SK-N-SH (cell line): ENCODE data around the gene TMEM187. TPM values are rescaled to one million over a fixed set of nuclear protein-coding genes. Genes with fewer than 3 reads are reported as not detected.
A peak's percentile ranks its signal among the peaks of the same experiment; 100 is the strongest.

Source experiments
- CTCF ChIA-PET: fragments of 300-600, 350-600 bp; formaldehyde crosslinking; extraction: SDS; loops from one replicate; lab custom pipeline; 2021; lab: Yijun Ruan, JAX
- POLR2A ChIA-PET: fragments of 350-600 bp; sonication (Branson Sonifier 250); formaldehyde crosslinking; extraction: SDS; loops from one replicate; lab custom pipeline; 2020; ENCODE audit warnings: antibody characterized with exemption, inconsistent platforms; lab: Yijun Ruan, JAX
- DNase-seq: peaks from one replicate; pipeline ENCODE4 v3.0.0; 2012
- H2AFZ ChIP-seq: fragments of 200-600 bp; sonication (generic); 2 replicates; pipeline ENCODE4 v1.8.1; 2016; ENCODE audit warnings: antibody characterized with exemption, mild to moderate bottlenecking, low read depth
- H3F3A ChIP-seq: fragments of 200-600 bp; sonication (generic); replicated peaks from 2 replicates; pipeline ENCODE3; 2016; ENCODE audit warnings: antibody characterized with exemption, mild to moderate bottlenecking; ENCODE audit not compliant: insufficient read depth
- H3K27ac ChIP-seq, 2 experiments: fragments of 200-500 bp in 1 of 2; fragments of 200-600 bp in 1 of 2; sonication (Bioruptor generic) in 1 of 2; sonication (generic), shearing (Covaris generic) in 1 of 2; 2 replicates each; pipeline versions ENCODE4 v1.5.1 to v1.6.1; 2014 to 2016; ENCODE audit warnings: low read depth in 2 of 2, inconsistent platforms in 1 of 2, low read length in 1 of 2, mild to moderate bottlenecking in 1 of 2, mixed read lengths in 1 of 2
- H3K27me3 ChIP-seq: fragments of 200-600 bp; sonication (generic), shearing (Covaris generic); 2 replicates; pipeline ENCODE4 v1.6.1; 2016; ENCODE audit warnings: mixed run types; ENCODE audit not compliant: insufficient read depth
- H3K36me3 ChIP-seq, 2 experiments: fragments of 200-500 bp in 1 of 2; fragments of 200-600 bp in 1 of 2; sonication (Bioruptor generic) in 1 of 2; sonication (generic) in 1 of 2; replicated peaks in 1 of 2; 2 replicates each; pipeline versions ENCODE3 to v1.5.1; 2014 to 2016; ENCODE audit warnings: low read length in 1 of 2, mild to moderate bottlenecking in 1 of 2; ENCODE audit not compliant: insufficient read depth in 2 of 2, control insufficient read depth in 1 of 2
- H3K4me1 ChIP-seq, 2 experiments: fragments of 200-500 bp in 1 of 2; fragments of 200-600 bp in 1 of 2; sonication (Bioruptor generic) in 1 of 2; sonication (generic), shearing (Covaris generic) in 1 of 2; 2 replicates each; pipeline versions ENCODE4 v1.5.1 to v1.6.1; 2014 to 2016; ENCODE audit warnings: low read depth in 1 of 2, low read length in 1 of 2, mixed run types in 1 of 2; ENCODE audit not compliant: insufficient read depth in 2 of 2, control insufficient read depth in 1 of 2
- H3K4me2 ChIP-seq: fragments of 200-600 bp; sonication (generic), shearing (Covaris generic); 2 replicates; pipeline ENCODE4 v1.6.1; 2017; ENCODE audit warnings: mixed run types
- H3K4me3 ChIP-seq, 2 experiments: fragments of 200-500 bp in 1 of 2; fragments of 200-600 bp in 1 of 2; sonication (Bioruptor generic) in 1 of 2; sonication (generic), shearing (Covaris generic) in 1 of 2; 2 replicates each; pipeline versions ENCODE4 v1.5.1 to v1.8.1; 2014 to 2016; ENCODE audit warnings: low read depth in 2 of 2, inconsistent platforms in 1 of 2, low read length in 1 of 2, mild to moderate bottlenecking in 1 of 2, mixed read lengths in 1 of 2, moderate library complexity in 1 of 2
- H3K79me2 ChIP-seq: fragments of 200-600 bp; sonication (generic); 2 replicates; pipeline ENCODE4 v1.8.1; 2017; ENCODE audit warnings: mild to moderate bottlenecking; ENCODE audit not compliant: insufficient read depth
- H3K9ac ChIP-seq: fragments of 200-600 bp; sonication (generic); 2 replicates; pipeline ENCODE4 v1.6.1; 2017; ENCODE audit warnings: mixed run types
- H3K9me2 ChIP-seq: fragments of 200-600 bp; sonication (generic); 2 replicates; pipeline ENCODE4 v1.6.1; 2017; ENCODE audit warnings: mixed run types
- H3K9me3 ChIP-seq: fragments of 200-600 bp; sonication (generic); 2 replicates; pipeline ENCODE4 v1.6.1; 2017; ENCODE audit warnings: mixed run types, mild to moderate bottlenecking, moderate library complexity
- H4K20me1 ChIP-seq: fragments of 200-600 bp; sonication (generic); 2 replicates; pipeline ENCODE4 v1.6.1; 2017; ENCODE audit warnings: mild to moderate bottlenecking, mixed run types; ENCODE audit not compliant: insufficient read depth
- CHD2 ChIP-seq: fragments of 150-350 bp; IDR thresholded peaks from 2 replicates; pipeline ENCODE4 v1.6.1; 2018; ENCODE audit warnings: low read length; ENCODE audit not compliant: partially characterized antibody
- ELF1 ChIP-seq: IDR thresholded peaks from 2 replicates; pipeline ENCODE4 v1.4.0; 2012
- EP300 ChIP-seq, 2 experiments: IDR thresholded peaks; 2 replicates each; pipeline versions ENCODE4 v1.4.0 to v1.6.1; 2012; ENCODE audit warnings: borderline replicate concordance in 1 of 2, low read depth in 1 of 2, low read length in 1 of 2
- EZH2phosphoT487 ChIP-seq: fragments of 200-600 bp; sonication (generic); IDR thresholded peaks from 2 replicates; pipeline ENCODE4 v1.6.1; 2017; ENCODE audit warnings: low read depth, mixed run types, mild to moderate bottlenecking, antibody characterized with exemption, moderate library complexity, borderline replicate concordance
- GATA2 ChIP-seq: sonication (generic); formaldehyde crosslinking; IDR thresholded peaks from 2 replicates; pipeline ENCODE4 v1.5.0; 2020; ENCODE audit warnings: mild to moderate bottlenecking, missing genetic modification reagents
- JUND ChIP-seq: IDR thresholded peaks from 2 replicates; pipeline ENCODE4 v1.4.0; 2012
- MEF2A ChIP-seq: IDR thresholded peaks from 2 replicates; pipeline ENCODE4 v1.4.0; 2012; ENCODE audit warnings: low read depth, borderline replicate concordance
- NRF1 ChIP-seq: IDR thresholded peaks from 2 replicates; pipeline ENCODE4 v1.6.1; 2012; ENCODE audit warnings: low read depth, mild to moderate bottlenecking, low read length
- PBX3 ChIP-seq: IDR thresholded peaks from 2 replicates; pipeline ENCODE4; 2012
- POLR2AphosphoS5 ChIP-seq: IDR thresholded peaks from 2 replicates; pipeline ENCODE4 v1.6.1; 2012; ENCODE audit warnings: low read depth, low read length
- RAD21 ChIP-seq: IDR thresholded peaks from 2 replicates; pipeline ENCODE4 v1.6.1; 2012; ENCODE audit warnings: mild to moderate bottlenecking, low read length
- RFX5 ChIP-seq: IDR thresholded peaks from 2 replicates; pipeline ENCODE4 v1.6.1; 2012; ENCODE audit warnings: mild to moderate bottlenecking, improper control_type of control experiment, low read length
- RXRA ChIP-seq: IDR thresholded peaks from 2 replicates; pipeline ENCODE4 v1.4.0; 2012; ENCODE audit warnings: low read depth, mild to moderate bottlenecking, borderline replicate concordance
- SMC3 ChIP-seq: IDR thresholded peaks from 2 replicates; pipeline ENCODE4 v1.6.1; 2012; ENCODE audit warnings: low read depth, low read length, improper control_type of control experiment
- TAF1 ChIP-seq: IDR thresholded peaks from 2 replicates; pipeline ENCODE4 v1.6.1; 2012; ENCODE audit warnings: low read depth, mild to moderate bottlenecking, low read length, moderate library complexity, borderline replicate concordance
- TCF12 ChIP-seq: IDR thresholded peaks from 2 replicates; pipeline ENCODE4 v1.4.0; 2012
- TEAD4 ChIP-seq: IDR thresholded peaks from 2 replicates; pipeline ENCODE4 v1.4.0; 2012; ENCODE audit warnings: mild to moderate bottlenecking, borderline replicate concordance; ENCODE audit not compliant: insufficient read depth
- USF2 ChIP-seq: fragments of 150-350 bp; IDR thresholded peaks from 2 replicates; pipeline ENCODE4 v1.6.1; 2017; ENCODE audit warnings: antibody characterized with exemption, low read length, low read depth, borderline replicate concordance
- YY1 ChIP-seq: IDR thresholded peaks from 2 replicates; pipeline ENCODE4 v1.4.0; 2012; ENCODE audit warnings: low read depth, mild to moderate bottlenecking
- WGBS: methylation state at CpG from one replicate; pipeline ENCODE4 v1.1.6; 2017; ENCODE audit warnings: low lambda C conversion rate; 5-methylcytosine and 5-hydroxymethylcytosine counted together
- polyA plus RNA-seq, 3 experiments: library from polyadenylated mRNA; depleted of rRNA; stranded (reverse); fragments of >200 nt; gene quantifications; 2 replicates each; pipeline ENCODE4 v1.2.3, GENCODE V29; 2012

The TMEM187 gene
- polyA plus RNA-seq, 1 of the 3 experiments (the other 2 are of a cell fraction): 10.9 TPM

DNA sequence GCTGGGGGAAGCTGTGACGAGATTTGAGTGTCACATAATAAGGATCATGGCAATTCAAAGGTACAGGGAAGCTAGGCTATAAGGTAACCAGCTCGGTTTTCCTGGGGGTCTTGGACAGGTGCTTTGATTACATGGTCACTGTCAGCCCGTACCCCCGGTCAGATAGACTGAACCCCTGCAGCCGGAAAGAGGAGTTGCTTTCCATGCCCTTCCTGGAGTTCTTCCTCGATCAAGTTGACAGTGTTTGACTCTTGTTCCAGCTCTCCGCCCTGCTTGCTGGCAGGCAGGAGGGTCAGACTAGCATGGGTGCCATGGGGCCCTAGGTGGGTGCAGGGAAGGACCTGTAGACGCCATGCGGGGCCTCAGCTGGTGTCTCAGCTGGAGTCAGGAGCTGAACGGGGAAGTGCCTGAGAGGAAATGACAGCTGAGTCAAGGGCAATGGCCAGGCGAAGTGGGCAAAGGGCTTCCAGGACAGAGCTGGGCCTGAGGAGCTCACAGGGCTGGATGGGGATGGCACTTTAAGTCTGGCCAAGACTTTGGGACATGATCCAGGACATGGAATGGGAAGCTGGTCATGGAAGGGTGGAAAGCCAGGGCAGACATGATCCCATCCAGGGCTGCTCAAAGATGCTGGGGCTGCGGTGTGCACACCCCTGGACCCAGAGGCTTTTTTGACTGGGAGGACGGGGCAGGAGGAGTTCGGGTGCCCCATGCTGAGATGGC, 1.6 kb downstream of the TMEM187 start:
- Histone ChIP-seq H3K4me2 (0 out of 2 replicates have a peak overlapping the region, but pooled peaks have one; percentile 86), H3K36me3 (no peaks in the 10 kb centered on the region), H3K27me3 (no peaks in the 10 kb centered on the region), H3K9ac (peak overlapping the region; percentile 90; the same call in 1 of the 2 replicates), H3K9me3 (no peaks in the 10 kb centered on the region), H3K4me3 (no peak overlapping the region), H4K20me1 (peaks cover 7% of the 10 kb centered on the region), H3K79me2 (peaks cover 35% of the 10 kb centered on the region), H3K4me1 (peaks cover 0 to 23% of the 10 kb centered on the region in 2 experiments; a peak in 1 of 4 replicates), H3K27ac (peak overlapping the region; percentile 36 to 99; a peak in 3 of 4 replicates), H3K9me2 (no peaks in the 10 kb centered on the region)
- WGBS: 95% methylated on average over 8 of the region's 14 CpGs
- POLR2A ChIA-PET: interaction anchor here (0.5 to 1.3 kb wide), 2 partner anchors 45 to 173 kb away, joined by 3 read pairs; no protein-coding TSS in a partner anchor
- no peak for DNase-seq
- CTCF ChIA-PET: interaction anchor here (1.4 to 1.9 kb wide), 2 partner anchors 27 to 39 kb away, joined by 4 to 13 read pairs; no protein-coding TSS in a partner anchor
- TF ChIP-seq RXRA: no peak
- TF ChIP-seq RFX5: no peak
- TF ChIP-seq SMC3: no peak
- no peak for TF ChIP-seq EZH2phosphoT487
- no peak for TF ChIP-seq EP300 (IDR thresholded peaks at IDR 0.05; ENCODE audit: borderline replicate concordance in 1 of 2, low read depth in 1 of 2, low read length in 1 of 2)
- TF ChIP-seq ELF1: no peak
- TF ChIP-seq TAF1: no peak
- no peak for TF ChIP-seq RAD21
- TF ChIP-seq NRF1: no peak
- TF ChIP-seq CHD2: no peak
- TF ChIP-seq PBX3: no peak
- no peak for TF ChIP-seq GATA2 (CRISPR knock-in tag)
- TF ChIP-seq, all 33 proteins: peak for 0
- no peak overlapping the region for H2AFZ ChIP-seq
- H3F3A ChIP-seq: peaks cover 7% of the 10 kb centered on the region

DNA sequence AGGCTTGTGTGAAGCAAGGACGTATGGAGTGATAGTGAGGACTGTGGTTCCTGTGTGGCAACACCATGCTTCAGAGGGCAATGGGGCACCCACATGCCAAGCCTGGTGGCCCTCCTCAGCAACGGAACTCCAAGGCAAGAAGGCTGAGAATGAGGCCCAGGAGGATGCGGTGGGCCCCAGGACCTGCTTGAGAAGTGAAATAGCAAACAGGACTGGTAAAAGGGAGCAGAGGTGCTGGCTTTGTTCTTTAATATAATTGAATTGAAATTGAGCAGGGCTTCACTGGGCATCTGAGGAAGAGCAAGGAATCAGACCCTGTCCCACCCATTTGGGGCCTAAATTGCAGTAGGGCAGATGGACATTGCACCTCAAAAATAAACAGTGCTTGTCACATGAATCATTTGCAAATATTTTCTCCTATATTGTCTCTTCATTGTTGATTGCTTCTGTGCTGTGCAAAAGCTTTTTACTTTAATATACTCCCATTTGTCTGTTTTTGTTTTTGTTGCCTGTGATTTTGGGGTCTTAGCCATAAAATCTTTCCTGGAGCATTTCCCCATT, 2.3 kb downstream of the TMEM187 start:
- CTCF ChIA-PET: interaction anchor here (1.4 to 1.9 kb wide), 2 partner anchors 28 to 39 kb away, joined by 4 to 13 read pairs; no protein-coding TSS in a partner anchor
- TF ChIP-seq MEF2A: no peak
- no peak for TF ChIP-seq PBX3
- TF ChIP-seq USF2: no peak
- TF ChIP-seq EZH2phosphoT487: no peak
- no peak for TF ChIP-seq JUND
- TF ChIP-seq TEAD4: no peak
- no peak for TF ChIP-seq TAF1
- TF ChIP-seq YY1: no peak
- no peak for TF ChIP-seq NRF1
- no peak for TF ChIP-seq POLR2AphosphoS5
- TF ChIP-seq EP300 (IDR thresholded peaks at IDR 0.05; ENCODE audit: borderline replicate concordance in 1 of 2, low read depth in 1 of 2, low read length in 1 of 2): no peak
- TF ChIP-seq RAD21: no peak
- TF ChIP-seq TCF12: no peak

More for the DNA sequence above, 2.3 kb downstream of the TMEM187 start:
- peaks cover 28% of the 10 kb centered on the region for H3K79me2 ChIP-seq
- H3K27me3 ChIP-seq: no peaks in the 10 kb centered on the region
- no peak overlapping the region for H2AFZ ChIP-seq
- 87% methylated on average over 3 of the region's 3 CpGs for whole genome bisulfite sequencing
- no peak for DNase-seq
- H3K4me2 ChIP-seq: no peak overlapping the region
- no peaks in the 10 kb centered on the region for H3K9me2 ChIP-seq
- POLR2A ChIA-PET: interaction anchor here (1.3 kb wide), 1 partner anchor 44 kb away, joined by 3 read pairs; no protein-coding TSS in a partner anchor
- H3K36me3 ChIP-seq: no peaks in the 10 kb centered on the region
- H3K4me1 ChIP-seq: peaks cover 0 to 17% of the 10 kb centered on the region in 2 experiments; a peak in 1 of 4 replicates
- H3K9me3 ChIP-seq: no peaks in the 10 kb centered on the region
- H4K20me1 ChIP-seq: peaks cover 1% of the 10 kb centered on the region
- H3K27ac ChIP-seq: no peak overlapping the region; a peak in 1 of 4 replicates
- H3K4me3 ChIP-seq: no peak overlapping the region
- no peak overlapping the region for H3K9ac ChIP-seq
- H3F3A ChIP-seq: peaks cover 7% of the 10 kb centered on the region
